Measurements from ENCODE around the gene CRABP1.

- TF ChIP-seq CTCF (IDR thresholded peaks at IDR 0.05; ENCODE audit: poor library complexity, severe bottlenecking) (no peak), POLR2AphosphoS5 (IDR thresholded peaks at IDR 0.05) (no peak), EZH2 (IDR thresholded peaks at IDR 0.05; ENCODE audit: borderline replicate concordance, insufficient read depth, low read length, poor library complexity, severe bottlenecking) (no peak), RAD21 (conservative IDR thresholded peaks at IDR 0.05) (no peak), REST (IDR thresholded peaks at IDR 0.05; ENCODE audit: borderline replicate concordance) (no peak), SMC3 (conservative IDR thresholded peaks at IDR 0.05; ENCODE audit: poor library complexity) (no peak), EP300 (conservative IDR thresholded peaks at IDR 0.05; ENCODE audit: poor library complexity, severe bottlenecking) (no peak)
These were observed 33.9 kb upstream of the CRABP1 start for GRCh38 chr15:78306176-78306774.

All from neural cell (in vitro differentiated cells).